ENCODE measurements around the gene PLXNA1.

The PLXNA1 gene

GRCh38 chr3:126935756-126936509 lies 47.0 kb upstream of the PLXNA1 start:
- Histone ChIP-seq H3K4me3 (replicated peaks; ENCODE audit: insufficient read depth, low read length) (no peak overlapping the region), H3K27me3 (ENCODE audit: insufficient read depth, poor library complexity, severe bottlenecking) (no peaks in the 10 kb centered on the region), H3K27ac (replicated peaks) (no peak overlapping the region)
- TF ChIP-seq REST (IDR thresholded peaks at IDR 0.05; ENCODE audit: insufficient replicate concordance, low read depth) = no peak
- no peak for TF ChIP-seq CTCF (IDR thresholded peaks at IDR 0.05; ENCODE audit: insufficient read depth, low read length)
- TF ChIP-seq SPI1 (IDR thresholded peaks at IDR 0.05; ENCODE audit: borderline replicate concordance, low read depth) = peak; percentile 29; the same call in 1 of the 2 replicates
- DNase-seq (ENCODE audit: low read depth in 1 of 2, low spot score in 1 of 2) = peak in 1 of 2 experiments; percentile 14

GRCh38 chr3:126936853-126937425 lies 46.0 kb upstream of the PLXNA1 start:
- no peak overlapping the region for H3K27ac ChIP-seq (replicated peaks)

More at GRCh38 chr3:126936853-126937425, 46.0 kb upstream of the PLXNA1 start:
- DNase-seq (ENCODE audit: low read depth in 1 of 2, low spot score in 1 of 2) = no peak
- Histone ChIP-seq H3K4me3 (replicated peaks; ENCODE audit: insufficient read depth, low read length) (no peak overlapping the region), H3K27me3 (ENCODE audit: insufficient read depth, poor library complexity, severe bottlenecking) (no peaks in the 10 kb centered on the region)
- no peak for TF ChIP-seq REST (IDR thresholded peaks at IDR 0.05; ENCODE audit: insufficient replicate concordance, low read depth)
- TF ChIP-seq GABPA (IDR thresholded peaks at IDR 0.05; ENCODE audit: low read depth) = no peak
- TF ChIP-seq CTCF (IDR thresholded peaks at IDR 0.05; ENCODE audit: insufficient read depth, low read length) = no peak
- TF ChIP-seq SPI1 (IDR thresholded peaks at IDR 0.05; ENCODE audit: borderline replicate concordance, low read depth) = no peak

Data from HL-60 (cell line).